ENCODE results near the gene TLE5. TPM values are rescaled to one million over a fixed set of nuclear protein-coding genes. Genes with fewer than 3 reads are reported as not detected.

The TLE5 gene
- polyA plus RNA-seq, 1 experiment: 317 TPM

DNA sequence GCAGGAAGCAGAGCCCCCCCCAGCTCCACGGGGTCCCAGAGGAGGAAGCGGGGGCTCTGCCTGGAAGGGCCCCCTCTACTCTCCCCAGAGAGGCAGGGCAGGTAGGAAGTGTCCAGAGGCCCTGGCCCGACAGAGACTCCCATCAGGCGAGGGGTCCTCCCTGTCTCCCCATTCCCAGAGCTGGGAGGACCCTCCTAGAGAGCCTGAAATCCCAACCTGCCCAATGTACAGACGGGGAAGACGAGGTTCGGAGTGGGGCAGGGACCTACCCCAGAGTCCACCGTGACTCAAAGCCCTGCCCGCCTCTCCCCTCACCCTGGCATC, 34.4 kb downstream of the TLE5 start:
- Histone ChIP-seq H3K9me3 (ENCODE audit: control insufficient read depth, insufficient read depth, low read length) (no peaks in the 10 kb centered on the region; the same call in 1 of the 2 replicates), H3K27me3 (ENCODE audit: control insufficient read depth, insufficient read depth, low read length) (peaks cover 63% of the 10 kb centered on the region), H3K4me3 (ENCODE audit: low read depth, low read length) (no peak overlapping the region), H3K27ac (ENCODE audit: low read depth, low read length) (no peak overlapping the region)
- TF ChIP-seq CTCF (IDR thresholded peaks at IDR 0.05; ENCODE audit: low read depth, low read length): no peak
- POLR2A ChIA-PET: no interaction called here
- CTCF ChIA-PET: no interaction called here
- DNase-seq (ENCODE audit: low read depth, low spot score): no peak

DNA sequence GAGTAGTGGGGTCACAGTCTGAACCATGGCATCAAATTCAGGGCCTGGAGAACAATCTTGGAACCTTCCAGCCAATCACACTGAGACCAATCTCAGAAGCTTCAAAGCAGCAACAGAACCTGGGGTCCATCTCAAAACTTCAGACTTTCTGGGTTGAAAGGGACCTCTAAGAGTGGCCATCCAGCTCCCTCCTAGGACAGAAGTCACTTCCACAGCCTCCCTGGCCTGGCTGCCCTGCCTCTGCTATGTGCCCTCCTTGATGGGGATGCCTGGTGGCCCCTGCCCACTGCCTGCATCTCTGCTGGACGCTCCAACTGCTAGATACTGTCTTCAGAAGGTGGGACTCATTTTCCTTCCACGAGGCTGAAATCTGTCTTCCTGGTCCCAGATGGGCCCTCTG, 35.0 kb downstream of the TLE5 start:
- DNase-seq (ENCODE audit: low read depth, low spot score): no peak
- Histone ChIP-seq H3K27ac (ENCODE audit: low read depth, low read length) (no peak overlapping the region), H3K9me3 (ENCODE audit: control insufficient read depth, insufficient read depth, low read length) (no peaks in the 10 kb centered on the region; the same call in 1 of the 2 replicates), H3K27me3 (ENCODE audit: control insufficient read depth, insufficient read depth, low read length) (peaks cover 59% of the 10 kb centered on the region), H3K4me3 (ENCODE audit: low read depth, low read length) (no peak overlapping the region)
- ChIA-PET CTCF (no interaction called here), POLR2A (no interaction called here)
- no peak for TF ChIP-seq CTCF (IDR thresholded peaks at IDR 0.05; ENCODE audit: low read depth, low read length)

- Histone ChIP-seq H3K9me3 (ENCODE audit: control insufficient read depth, insufficient read depth, low read length) (no peaks in the 10 kb centered on the region; the same call in 1 of the 2 replicates), H3K4me3 (ENCODE audit: low read depth, low read length) (no peak overlapping the region), H3K27me3 (ENCODE audit: control insufficient read depth, insufficient read depth, low read length) (peaks cover 59% of the 10 kb centered on the region), H3K27ac (ENCODE audit: low read depth, low read length) (no peak overlapping the region)
- TF ChIP-seq CTCF (IDR thresholded peaks at IDR 0.05; ENCODE audit: low read depth, low read length): no peak
- CTCF ChIA-PET: no interaction called here
- DNase-seq (ENCODE audit: low read depth, low spot score): no peak
- POLR2A ChIA-PET: no interaction called here
These were observed 35.5 kb downstream of the TLE5 start for GRCh38 chr19:3026768-3027167.

DNA sequence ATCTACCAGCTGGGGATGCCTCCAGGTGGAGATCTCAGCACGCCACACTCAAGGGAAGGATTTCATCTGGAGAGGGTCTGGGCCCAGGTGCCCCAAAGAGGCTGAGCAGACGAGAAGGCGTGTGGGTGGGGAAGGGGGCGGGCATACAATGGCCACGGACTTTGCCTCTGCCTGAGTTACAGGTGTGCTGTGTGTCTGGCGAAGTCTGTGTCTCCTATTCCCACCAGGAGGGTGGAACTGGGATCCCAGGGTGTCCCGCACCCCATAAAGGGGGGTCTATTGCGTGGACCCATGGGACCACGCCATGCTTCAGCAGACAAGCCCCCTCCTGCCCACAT, 36.8 kb downstream of the TLE5 start:
- CTCF ChIA-PET: no interaction called here

DNA sequence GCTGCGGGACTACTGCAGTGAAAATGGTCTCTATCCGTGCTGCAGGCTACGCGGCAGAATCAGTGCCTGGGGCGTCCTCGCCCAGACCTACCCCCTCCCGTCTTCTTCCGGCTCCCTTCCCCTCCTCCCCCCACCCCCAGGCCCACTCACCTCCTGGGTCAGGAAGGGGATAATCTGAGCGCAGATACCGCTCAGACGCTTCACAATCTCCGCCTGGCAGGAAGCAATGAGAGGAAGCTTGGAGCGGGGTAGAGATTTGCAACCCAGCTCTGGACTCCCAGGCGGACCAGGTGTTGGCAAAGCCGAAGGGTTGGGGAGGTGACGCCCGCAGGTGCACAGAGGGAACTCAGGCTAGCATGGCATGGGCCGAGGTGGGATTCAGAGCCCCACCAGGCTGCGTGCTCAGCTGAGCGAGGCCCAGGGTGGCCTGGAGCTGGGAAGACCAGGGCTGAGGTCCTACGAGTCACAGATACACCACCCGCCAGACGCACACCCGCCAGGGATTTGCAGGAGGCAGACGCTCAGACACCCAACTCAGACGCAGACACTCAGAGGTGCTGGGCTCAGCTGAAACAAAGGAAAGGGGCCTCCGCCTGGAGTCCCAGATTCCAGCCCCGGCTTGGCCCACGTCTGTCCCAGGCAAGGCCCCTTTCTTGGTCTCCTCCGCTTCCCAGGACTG, 37.3 kb downstream of the TLE5 start:
- POLR2A ChIA-PET: no interaction called here
- no peak overlapping the region for H3K4me3 ChIP-seq (ENCODE audit: low read depth, low read length)
- H3K9me3 ChIP-seq (ENCODE audit: control insufficient read depth, insufficient read depth, low read length): no peaks in the 10 kb centered on the region; the same call in 1 of the 2 replicates
- peaks cover 45% of the 10 kb centered on the region for H3K27me3 ChIP-seq (ENCODE audit: control insufficient read depth, insufficient read depth, low read length)
- no peak for TF ChIP-seq CTCF (IDR thresholded peaks at IDR 0.05; ENCODE audit: low read depth, low read length)
- H3K27ac ChIP-seq (ENCODE audit: low read depth, low read length): no peak overlapping the region
- CTCF ChIA-PET: no interaction called here
- DNase-seq (ENCODE audit: low read depth, low spot score): no peak

More for the DNA sequence above, 36.8 kb downstream of the TLE5 start:
- no peaks in the 10 kb centered on the region; the same call in 1 of the 2 replicates for H3K9me3 ChIP-seq (ENCODE audit: control insufficient read depth, insufficient read depth, low read length)
- POLR2A ChIA-PET: no interaction called here
- TF ChIP-seq CTCF (IDR thresholded peaks at IDR 0.05; ENCODE audit: low read depth, low read length): no peak
- peaks cover 48% of the 10 kb centered on the region for H3K27me3 ChIP-seq (ENCODE audit: control insufficient read depth, insufficient read depth, low read length)
- H3K27ac ChIP-seq (ENCODE audit: low read depth, low read length): no peak overlapping the region
- no peak overlapping the region for H3K4me3 ChIP-seq (ENCODE audit: low read depth, low read length)
- no peak for DNase-seq (ENCODE audit: low read depth, low spot score)

All from AG04450 (cell line).